ENCODE data around the gene PCGF5.

The PCGF5 gene

GRCh38 chr10:91242940-91243339 lies 22.5 kb downstream of the PCGF5 start:
- H3K4me3 ChIP-seq (replicated peaks; ENCODE audit: insufficient read depth, low read length): no peak overlapping the region
- TF ChIP-seq SPI1 (IDR thresholded peaks at IDR 0.05; ENCODE audit: borderline replicate concordance, low read depth): no peak
- no peak for TF ChIP-seq REST (IDR thresholded peaks at IDR 0.05; ENCODE audit: insufficient replicate concordance, low read depth)
- no peak for TF ChIP-seq GABPA (IDR thresholded peaks at IDR 0.05; ENCODE audit: low read depth)
- DNase-seq (ENCODE audit: low read depth in 1 of 2, low spot score in 1 of 2): no peak
- no peaks in the 10 kb centered on the region for H3K27me3 ChIP-seq (ENCODE audit: insufficient read depth, poor library complexity, severe bottlenecking)
- H3K27ac ChIP-seq (replicated peaks): no peak overlapping the region

GRCh38 chr10:91247360-91248111 lies 27.1 kb downstream of the PCGF5 start:
- no peak overlapping the region for H3K27ac ChIP-seq (replicated peaks)
- no peak for DNase-seq (ENCODE audit: low read depth in 1 of 2, low spot score in 1 of 2)
- no peak overlapping the region for H3K4me3 ChIP-seq (replicated peaks; ENCODE audit: insufficient read depth, low read length)
- TF ChIP-seq REST (IDR thresholded peaks at IDR 0.05; ENCODE audit: insufficient replicate concordance, low read depth) (no peak), CTCF (IDR thresholded peaks at IDR 0.05; ENCODE audit: insufficient read depth, low read length) (no peak), GABPA (IDR thresholded peaks at IDR 0.05; ENCODE audit: low read depth) (no peak), SPI1 (IDR thresholded peaks at IDR 0.05; ENCODE audit: borderline replicate concordance, low read depth) (no peak), POLR2AphosphoS5 (IDR thresholded peaks at IDR 0.05; ENCODE audit: low read depth) (no peak)
- no peaks in the 10 kb centered on the region for H3K27me3 ChIP-seq (ENCODE audit: insufficient read depth, poor library complexity, severe bottlenecking)

GRCh38 chr10:91249700-91250099 lies 29.2 kb downstream of the PCGF5 start:
- DNase-seq (ENCODE audit: low read depth in 1 of 2, low spot score in 1 of 2): no peak
- Histone ChIP-seq H3K4me3 (replicated peaks; ENCODE audit: insufficient read depth, low read length) (no peak overlapping the region), H3K27ac (replicated peaks) (no peak overlapping the region), H3K27me3 (ENCODE audit: insufficient read depth, poor library complexity, severe bottlenecking) (no peaks in the 10 kb centered on the region)
- TF ChIP-seq SPI1 (IDR thresholded peaks at IDR 0.05; ENCODE audit: borderline replicate concordance, low read depth) (no peak), GABPA (IDR thresholded peaks at IDR 0.05; ENCODE audit: low read depth) (no peak), CTCF (IDR thresholded peaks at IDR 0.05; ENCODE audit: insufficient read depth, low read length) (no peak), REST (IDR thresholded peaks at IDR 0.05; ENCODE audit: insufficient replicate concordance, low read depth) (no peak), POLR2AphosphoS5 (IDR thresholded peaks at IDR 0.05; ENCODE audit: low read depth) (no peak)

Measured in HL-60 (cell line).